HepG2 (cell line): ENCODE measurements around the gene AP3B2. TPM values are rescaled to one million over a fixed set of nuclear protein-coding genes. Genes with fewer than 3 reads are reported as not detected.

ENCODE experiments used
- CBX5 ChIP-seq: sonication (generic); formaldehyde crosslinking; IDR thresholded peaks from 2 replicates; pipeline ENCODE4 v1.4.0; 2020; ENCODE audit warnings: missing genetic modification reagents, borderline replicate concordance
- DPF2 ChIP-seq: sonication (generic); formaldehyde crosslinking; IDR thresholded peaks from 2 replicates; pipeline ENCODE4 v1.4.0; 2020; ENCODE audit warnings: mild to moderate bottlenecking, low read depth, missing genetic modification reagents, borderline replicate concordance
- KDM3A ChIP-seq: IDR thresholded peaks from 2 replicates; pipeline ENCODE4 v1.6.1; 2018; ENCODE audit warnings: low read depth, missing compliant biosample characterization
- PCBP2 ChIP-seq: fragments of 200-400 bp; formaldehyde crosslinking; optimal IDR thresholded peaks from 2 replicates; pipeline ENCODE3; 2018; ENCODE audit warnings: low read length, low read depth; ENCODE audit not compliant: poor library complexity, severe bottlenecking
- ZBTB1 ChIP-seq: sonication (generic); formaldehyde crosslinking; IDR thresholded peaks from 2 replicates; pipeline ENCODE4 v1.4.0; 2020; ENCODE audit warnings: missing genetic modification reagents, borderline replicate concordance
- ZFP41 ChIP-seq: sonication (generic); formaldehyde crosslinking; IDR thresholded peaks from 2 replicates; pipeline ENCODE4 v1.4.0; 2020; ENCODE audit warnings: mild to moderate bottlenecking, missing genetic modification reagents, borderline replicate concordance
- ZNF33A ChIP-seq: sonication (generic); formaldehyde crosslinking; IDR thresholded peaks from 2 replicates; pipeline ENCODE4 v1.5.1; 2020; ENCODE audit warnings: missing genetic modification reagents, mild to moderate bottlenecking, moderate library complexity, borderline replicate concordance
- ZNF557 ChIP-seq: sonication (generic); formaldehyde crosslinking; IDR thresholded peaks from 2 replicates; pipeline ENCODE4 v1.4.0; 2020; ENCODE audit warnings: missing genetic modification reagents
- ZNF572 ChIP-seq: sonication (generic); formaldehyde crosslinking; IDR thresholded peaks from 2 replicates; pipeline ENCODE4 v1.5.1; 2020; ENCODE audit warnings: mild to moderate bottlenecking, missing genetic modification reagents
- polyA plus RNA-seq, 8 experiments: library from polyadenylated mRNA; depleted of rRNA in 3 of 8; stranded (reverse) in 7 of 8; unstranded in 1 of 8; fragments of >200 nt; fragmentation: Illumina TruSeq in 4 of 8; extraction: Trizol in 4 of 8; gene quantifications; 2 replicates each; pipeline versions ENCODE4 v1.2.1 to v1.2.3, GENCODE V29; 2011 to 2016; ENCODE audit warnings: low read depth in 4 of 8, missing spikeins in 1 of 8, mixed read lengths in 1 of 8; ENCODE audit not compliant: insufficient read depth in 1 of 8
- total RNA-seq, 5 experiments: library from RNA; depleted of rRNA; stranded (reverse); fragments of >200 nt; fragmentation: Illumina TruSeq; extraction: Trizol; gene quantifications; 2 replicates each; pipeline ENCODE4 v1.2.3, GENCODE V29; 2016; ENCODE audit warnings: low read depth in 1 of 5
- TF ChIP-seq, protein P1 (sequence below): sonication (generic); formaldehyde crosslinking; IDR thresholded peaks from 2 replicates; pipeline ENCODE4 v1.4.0; 2020; ENCODE audit warnings: missing genetic modification reagents
- TF ChIP-seq, protein P2 (sequence below): sonication (generic); formaldehyde crosslinking; IDR thresholded peaks from 2 replicates; pipeline ENCODE4 v1.5.0; 2020; ENCODE audit warnings: mild to moderate bottlenecking, missing genetic modification reagents, borderline replicate concordance
- TF ChIP-seq, protein P3 (sequence below): sonication (generic); formaldehyde crosslinking; IDR thresholded peaks from 2 replicates; pipeline ENCODE4 v1.8.1; 2023; ENCODE audit warnings: missing genetic modification reagents, inconsistent platforms, borderline replicate concordance
- TF ChIP-seq, protein P4 (sequence below): sonication (generic); formaldehyde crosslinking; IDR thresholded peaks from 2 replicates; pipeline ENCODE4 v1.8.0; 2022; ENCODE audit warnings: mild to moderate bottlenecking, missing genetic modification reagents, moderate library complexity
- TF ChIP-seq, protein P5 (sequence below): sonication (generic); formaldehyde crosslinking; IDR thresholded peaks from 2 replicates; pipeline ENCODE4 v1.8.0; 2022; ENCODE audit warnings: missing genetic modification reagents, mild to moderate bottlenecking, moderate library complexity, borderline replicate concordance

The AP3B2 gene
- total and polyA plus RNA-seq, 2 of the 13 experiments (the other 11 are each of a cell fraction or from before 2014, with no cell fraction given), result not detected

DNA sequence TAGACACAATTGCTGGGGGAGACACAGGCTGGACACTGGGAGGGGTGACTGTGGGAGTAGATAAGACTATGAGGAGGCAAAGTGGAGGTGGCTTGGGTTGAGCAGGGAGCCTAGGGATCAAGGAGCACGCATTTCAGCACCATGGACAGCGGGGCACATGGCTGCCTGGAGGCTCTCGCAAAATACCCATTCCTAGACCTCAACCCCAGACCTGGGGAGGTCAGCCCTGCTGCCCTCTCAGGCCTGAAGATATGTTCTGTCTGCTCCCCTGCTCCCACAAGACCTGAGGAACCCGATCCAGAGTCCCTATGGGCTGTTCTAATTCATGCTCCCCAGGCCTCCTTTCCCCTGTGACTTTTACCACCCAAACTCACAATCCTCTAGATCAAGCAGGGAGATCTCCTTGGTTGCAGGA is 46.5 kb downstream of the AP3B2 start (continued):
- TF ChIP-seq, protein P1, sequence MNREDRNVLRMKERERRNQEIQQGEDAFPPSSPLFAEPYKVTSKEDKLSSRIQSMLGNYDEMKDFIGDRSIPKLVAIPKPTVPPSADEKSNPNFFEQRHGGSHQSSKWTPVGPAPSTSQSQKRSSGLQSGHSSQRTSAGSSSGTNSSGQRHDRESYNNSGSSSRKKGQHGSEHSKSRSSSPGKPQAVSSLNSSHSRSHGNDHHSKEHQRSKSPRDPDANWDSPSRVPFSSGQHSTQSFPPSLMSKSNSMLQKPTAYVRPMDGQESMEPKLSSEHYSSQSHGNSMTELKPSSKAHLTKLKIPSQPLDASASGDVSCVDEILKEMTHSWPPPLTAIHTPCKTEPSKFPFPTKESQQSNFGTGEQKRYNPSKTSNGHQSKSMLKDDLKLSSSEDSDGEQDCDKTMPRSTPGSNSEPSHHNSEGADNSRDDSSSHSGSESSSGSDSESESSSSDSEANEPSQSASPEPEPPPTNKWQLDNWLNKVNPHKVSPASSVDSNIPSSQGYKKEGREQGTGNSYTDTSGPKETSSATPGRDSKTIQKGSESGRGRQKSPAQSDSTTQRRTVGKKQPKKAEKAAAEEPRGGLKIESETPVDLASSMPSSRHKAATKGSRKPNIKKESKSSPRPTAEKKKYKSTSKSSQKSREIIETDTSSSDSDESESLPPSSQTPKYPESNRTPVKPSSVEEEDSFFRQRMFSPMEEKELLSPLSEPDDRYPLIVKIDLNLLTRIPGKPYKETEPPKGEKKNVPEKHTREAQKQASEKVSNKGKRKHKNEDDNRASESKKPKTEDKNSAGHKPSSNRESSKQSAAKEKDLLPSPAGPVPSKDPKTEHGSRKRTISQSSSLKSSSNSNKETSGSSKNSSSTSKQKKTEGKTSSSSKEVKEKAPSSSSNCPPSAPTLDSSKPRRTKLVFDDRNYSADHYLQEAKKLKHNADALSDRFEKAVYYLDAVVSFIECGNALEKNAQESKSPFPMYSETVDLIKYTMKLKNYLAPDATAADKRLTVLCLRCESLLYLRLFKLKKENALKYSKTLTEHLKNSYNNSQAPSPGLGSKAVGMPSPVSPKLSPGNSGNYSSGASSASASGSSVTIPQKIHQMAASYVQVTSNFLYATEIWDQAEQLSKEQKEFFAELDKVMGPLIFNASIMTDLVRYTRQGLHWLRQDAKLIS (CRISPR knock-in tag), result no peak
- TF ChIP-seq ZFP41 (CRISPR knock-in tag) (no peak), ZBTB1 (CRISPR knock-in tag) (peak; percentile 30; the same call in 1 of the 2 replicates), ZNF572 (CRISPR knock-in tag) (no peak), ZNF33A (CRISPR knock-in tag) (no peak), CBX5 (CRISPR knock-in tag) (no peak), DPF2 (CRISPR knock-in tag) (no peak), PCBP2 (no peak), ZNF557 (peak; percentile 91), KDM3A (CRISPR knock-in tag) (0 out of 2 replicates have a peak, but pooled peaks have one; percentile 23)
- TF ChIP-seq, protein P2, sequence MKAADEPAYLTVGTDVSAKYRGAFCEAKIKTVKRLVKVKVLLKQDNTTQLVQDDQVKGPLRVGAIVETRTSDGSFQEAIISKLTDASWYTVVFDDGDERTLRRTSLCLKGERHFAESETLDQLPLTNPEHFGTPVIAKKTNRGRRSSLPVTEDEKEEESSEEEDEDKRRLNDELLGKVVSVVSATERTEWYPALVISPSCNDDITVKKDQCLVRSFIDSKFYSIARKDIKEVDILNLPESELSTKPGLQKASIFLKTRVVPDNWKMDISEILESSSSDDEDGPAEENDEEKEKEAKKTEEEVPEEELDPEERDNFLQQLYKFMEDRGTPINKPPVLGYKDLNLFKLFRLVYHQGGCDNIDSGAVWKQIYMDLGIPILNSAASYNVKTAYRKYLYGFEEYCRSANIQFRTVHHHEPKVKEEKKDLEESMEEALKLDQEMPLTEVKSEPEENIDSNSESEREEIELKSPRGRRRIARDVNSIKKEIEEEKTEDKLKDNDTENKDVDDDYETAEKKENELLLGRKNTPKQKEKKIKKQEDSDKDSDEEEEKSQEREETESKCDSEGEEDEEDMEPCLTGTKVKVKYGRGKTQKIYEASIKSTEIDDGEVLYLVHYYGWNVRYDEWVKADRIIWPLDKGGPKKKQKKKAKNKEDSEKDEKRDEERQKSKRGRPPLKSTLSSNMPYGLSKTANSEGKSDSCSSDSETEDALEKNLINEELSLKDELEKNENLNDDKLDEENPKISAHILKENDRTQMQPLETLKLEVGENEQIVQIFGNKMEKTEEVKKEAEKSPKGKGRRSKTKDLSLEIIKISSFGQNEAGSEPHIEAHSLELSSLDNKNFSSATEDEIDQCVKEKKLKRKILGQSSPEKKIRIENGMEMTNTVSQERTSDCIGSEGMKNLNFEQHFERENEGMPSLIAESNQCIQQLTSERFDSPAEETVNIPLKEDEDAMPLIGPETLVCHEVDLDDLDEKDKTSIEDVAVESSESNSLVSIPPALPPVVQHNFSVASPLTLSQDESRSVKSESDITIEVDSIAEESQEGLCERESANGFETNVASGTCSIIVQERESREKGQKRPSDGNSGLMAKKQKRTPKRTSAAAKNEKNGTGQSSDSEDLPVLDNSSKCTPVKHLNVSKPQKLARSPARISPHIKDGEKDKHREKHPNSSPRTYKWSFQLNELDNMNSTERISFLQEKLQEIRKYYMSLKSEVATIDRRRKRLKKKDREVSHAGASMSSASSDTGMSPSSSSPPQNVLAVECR (CRISPR knock-in tag), result peak; percentile 63
- TF ChIP-seq, protein P3, sequence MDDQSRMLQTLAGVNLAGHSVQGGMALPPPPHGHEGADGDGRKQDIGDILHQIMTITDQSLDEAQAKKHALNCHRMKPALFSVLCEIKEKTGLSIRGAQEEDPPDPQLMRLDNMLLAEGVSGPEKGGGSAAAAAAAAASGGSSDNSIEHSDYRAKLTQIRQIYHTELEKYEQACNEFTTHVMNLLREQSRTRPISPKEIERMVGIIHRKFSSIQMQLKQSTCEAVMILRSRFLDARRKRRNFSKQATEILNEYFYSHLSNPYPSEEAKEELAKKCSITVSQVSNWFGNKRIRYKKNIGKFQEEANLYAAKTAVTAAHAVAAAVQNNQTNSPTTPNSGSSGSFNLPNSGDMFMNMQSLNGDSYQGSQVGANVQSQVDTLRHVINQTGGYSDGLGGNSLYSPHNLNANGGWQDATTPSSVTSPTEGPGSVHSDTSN, result peak; percentile 67; the same call in 1 of the 2 replicates
- TF ChIP-seq, protein P4, sequence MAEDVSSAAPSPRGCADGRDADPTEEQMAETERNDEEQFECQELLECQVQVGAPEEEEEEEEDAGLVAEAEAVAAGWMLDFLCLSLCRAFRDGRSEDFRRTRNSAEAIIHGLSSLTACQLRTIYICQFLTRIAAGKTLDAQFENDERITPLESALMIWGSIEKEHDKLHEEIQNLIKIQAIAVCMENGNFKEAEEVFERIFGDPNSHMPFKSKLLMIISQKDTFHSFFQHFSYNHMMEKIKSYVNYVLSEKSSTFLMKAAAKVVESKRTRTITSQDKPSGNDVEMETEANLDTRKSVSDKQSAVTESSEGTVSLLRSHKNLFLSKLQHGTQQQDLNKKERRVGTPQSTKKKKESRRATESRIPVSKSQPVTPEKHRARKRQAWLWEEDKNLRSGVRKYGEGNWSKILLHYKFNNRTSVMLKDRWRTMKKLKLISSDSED (CRISPR knock-in tag), result peak; percentile 20; the same call in 1 of the 2 replicates
- TF ChIP-seq, protein P5, sequence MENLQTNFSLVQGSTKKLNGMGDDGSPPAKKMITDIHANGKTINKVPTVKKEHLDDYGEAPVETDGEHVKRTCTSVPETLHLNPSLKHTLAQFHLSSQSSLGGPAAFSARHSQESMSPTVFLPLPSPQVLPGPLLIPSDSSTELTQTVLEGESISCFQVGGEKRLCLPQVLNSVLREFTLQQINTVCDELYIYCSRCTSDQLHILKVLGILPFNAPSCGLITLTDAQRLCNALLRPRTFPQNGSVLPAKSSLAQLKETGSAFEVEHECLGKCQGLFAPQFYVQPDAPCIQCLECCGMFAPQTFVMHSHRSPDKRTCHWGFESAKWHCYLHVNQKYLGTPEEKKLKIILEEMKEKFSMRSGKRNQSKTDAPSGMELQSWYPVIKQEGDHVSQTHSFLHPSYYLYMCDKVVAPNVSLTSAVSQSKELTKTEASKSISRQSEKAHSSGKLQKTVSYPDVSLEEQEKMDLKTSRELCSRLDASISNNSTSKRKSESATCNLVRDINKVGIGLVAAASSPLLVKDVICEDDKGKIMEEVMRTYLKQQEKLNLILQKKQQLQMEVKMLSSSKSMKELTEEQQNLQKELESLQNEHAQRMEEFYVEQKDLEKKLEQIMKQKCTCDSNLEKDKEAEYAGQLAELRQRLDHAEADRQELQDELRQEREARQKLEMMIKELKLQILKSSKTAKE, result no peak
